ENCODE measurements around the gene SFXN5. TPM values are rescaled to one million over a fixed set of nuclear protein-coding genes. Genes with fewer than 3 reads are reported as not detected.
A peak's percentile ranks its signal among the peaks of the same experiment; 100 is the strongest.

Gene SFXN5
- total and polyA plus RNA-seq, 2 of the 8 experiments (the other 6 are each of a cell fraction or from before 2014, with no cell fraction given) = 29.3 to 33.1 TPM

DNA sequence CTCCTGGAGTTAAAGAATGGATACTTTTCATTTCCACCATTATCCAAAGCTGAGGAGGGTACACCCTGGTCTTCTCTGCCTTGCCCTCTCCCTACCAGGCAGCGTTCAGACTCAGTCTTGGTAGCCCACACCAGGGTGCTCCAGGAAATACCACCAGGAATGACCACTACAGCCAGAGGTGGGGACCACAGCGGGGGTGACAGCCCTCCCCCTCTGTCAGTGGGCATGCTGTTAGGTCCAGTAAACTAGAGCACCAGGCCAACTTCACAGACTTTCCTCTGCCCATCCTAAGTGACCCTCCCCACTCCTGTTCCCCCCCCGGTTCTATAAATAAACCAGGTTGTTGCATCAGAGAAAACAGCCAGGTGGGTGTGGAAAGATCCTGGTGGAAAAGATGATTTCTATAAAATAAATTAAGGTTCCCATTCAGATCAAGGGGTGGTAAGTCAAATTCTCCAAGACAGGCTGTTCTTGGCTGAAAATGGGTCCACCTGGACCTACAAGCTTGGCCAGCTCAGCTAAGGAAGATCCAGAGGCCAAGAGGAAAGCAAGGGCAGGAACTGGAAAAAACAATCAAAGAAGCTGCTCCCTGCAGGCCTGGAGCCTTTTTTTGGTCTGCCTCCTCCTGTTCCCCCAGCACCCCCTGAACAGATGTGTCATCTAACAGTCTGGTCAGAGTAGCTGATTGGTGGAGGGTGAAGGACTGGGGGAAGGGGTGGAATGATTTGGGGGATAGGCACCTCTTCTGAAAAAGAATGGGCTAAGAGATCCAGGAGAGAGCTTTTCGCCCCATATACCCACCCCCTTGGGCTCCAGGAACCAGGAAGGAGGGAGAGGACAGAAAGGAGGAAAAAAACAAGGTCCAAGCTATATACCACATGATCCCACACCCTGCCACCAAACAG, 38.9 kb upstream of the SFXN5 start:
- CTCF ChIA-PET (ENCODE audit: partially characterized antibody) = interaction anchor here (0.7 to 7.5 kb wide), 15 partner anchors 11 to 215 kb away, joined by 3 to 63 read pairs (median 4); no protein-coding TSS in a partner anchor
- no peak for FAIRE-seq

More for the DNA sequence above, 38.9 kb upstream of the SFXN5 start:
- no peak overlapping the region for H3K14ac ChIP-seq (ENCODE audit: insufficient read length)
- H3K56ac ChIP-seq (replicated peaks; ENCODE audit: insufficient read length, low read depth, low read length) = no peak overlapping the region
- peak overlapping the region; percentile 58 to 73 (median 63); a peak in 6 of 8 replicates for H3K4me3 ChIP-seq (ENCODE audit: extremely low read depth in 1 of 4, insufficient read depth in 2 of 4, low read depth in 3 of 4, low read length in 4 of 4)
- H3K36me3 ChIP-seq (ENCODE audit: control insufficient read depth in 2 of 4, insufficient read depth in 4 of 4, low read length in 3 of 4) = no peaks in the 10 kb centered on the region
- H3K4me1 ChIP-seq (replicated peaks in 1 of 4; ENCODE audit: control insufficient read depth in 3 of 4, insufficient read depth in 4 of 4, low read length in 3 of 4) = peaks cover 10 to 14% (median 12%) of the 10 kb centered on the region in 4 experiments; a peak in 6 of 7 replicates
- no peak overlapping the region for H3K23ac ChIP-seq (ENCODE audit: insufficient read length)
- peak overlapping the region; percentile 80 to 95 for H3K4me2 ChIP-seq (ENCODE audit: insufficient read depth in 1 of 2, low read depth in 2 of 2, low read length in 2 of 2)
- H4K20me1 ChIP-seq (replicated peaks in 1 of 2; ENCODE audit: control insufficient read depth in 1 of 2, insufficient read depth in 2 of 2, low read length in 2 of 2) = peaks cover 2 to 6% of the 10 kb centered on the region in 2 experiments
- no peak overlapping the region for H3K27ac ChIP-seq (ENCODE audit: low read depth, low read length)
- WGBS, 2 experiments (ENCODE audit: extremely low coverage in 1 of 2, insufficient coverage in 1 of 2, insufficient read length in 1 of 2, insufficient replicate concordance in 2 of 2, low coverage in 1 of 2, low lambda C conversion rate in 2 of 2, missing lambda C conversion rate in 1 of 2) = 80% methylated on average over 3 of the region's 4 CpGs; no CpG with 5 or more reads in 1 of the 2 experiments
- no peak overlapping the region for H2AFZ ChIP-seq (ENCODE audit: low read length)
- no peak overlapping the region for H2BK20ac ChIP-seq (ENCODE audit: low read length)
- TF ChIP-seq CEBPB (IDR thresholded peaks at IDR 0.05; ENCODE audit: low read depth, low read length) (no peak), KDM1A (IDR thresholded peaks at IDR 0.05; ENCODE audit: borderline replicate concordance, low read length) (0 out of 2 replicates have a peak, but pooled peaks have one; percentile 4)
- H4K5ac ChIP-seq (ENCODE audit: insufficient read length, low read depth, low read length) = no peak overlapping the region
- peak overlapping the region; percentile 84; the same call in 1 of the 2 replicates for H2BK12ac ChIP-seq (ENCODE audit: low read depth, low read length)
- H3K79me1 ChIP-seq (ENCODE audit: low read depth, low read length) = peaks cover 15% of the 10 kb centered on the region
- no peak for DNase-seq (ENCODE audit: low read depth in 1 of 2, low spot score in 2 of 2)
- no peaks in the 10 kb centered on the region; a peak in 2 of 7 replicates for H3K27me3 ChIP-seq (replicated peaks in 1 of 4; ENCODE audit: control insufficient read depth in 3 of 4, extremely low read depth in 1 of 4, insufficient read depth in 3 of 4, low read length in 3 of 4)
- H3K79me2 ChIP-seq (ENCODE audit: control insufficient read depth in 1 of 2, insufficient read depth in 2 of 2, low read length in 2 of 2) = peaks cover 0 to 15% of the 10 kb centered on the region in 2 experiments; a peak in 2 of 4 replicates
- H2BK15ac ChIP-seq (ENCODE audit: low read length) = peak overlapping the region; percentile 49; the same call in 1 of the 2 replicates
- no peak overlapping the region for H4K91ac ChIP-seq (replicated peaks; ENCODE audit: insufficient read length, low read length)
- H4K8ac ChIP-seq (ENCODE audit: extremely low read depth, insufficient read depth, low read length) = no peak overlapping the region; the same call in 1 of the 2 replicates
- H3K9me3 ChIP-seq (ENCODE audit: insufficient read depth in 2 of 2, low read depth in 1 of 2, low read length in 1 of 2) = peaks cover 0 to 5% of the 10 kb centered on the region in 2 experiments; a peak in 1 of 4 replicates
- no peak overlapping the region for H2BK120ac ChIP-seq (replicated peaks; ENCODE audit: low read depth, low read length)
- 0 out of 2 replicates have a peak overlapping the region, but pooled peaks have one; percentile 19 for H3K18ac ChIP-seq (ENCODE audit: extremely low read depth, low read length)
- no peak overlapping the region for H3K4ac ChIP-seq (replicated peaks; ENCODE audit: insufficient read length, low read depth, low read length)
- H3K23me2 ChIP-seq (ENCODE audit: low read depth, low read length) = peaks cover 15% of the 10 kb centered on the region
- H2AK5ac ChIP-seq (ENCODE audit: low read depth, low read length) = no peak overlapping the region
- POLR2A ChIA-PET (ENCODE audit: partially characterized antibody) = interaction anchor here (0.7 to 3.7 kb wide), 10 partner anchors 8 to 123 kb away, joined by 3 to 17 read pairs (median 8); partner anchors contain the start of genes CCT7 and SFXN5
- H2BK5ac ChIP-seq (ENCODE audit: low read depth, low read length) = no peak overlapping the region; the same call in 1 of the 2 replicates
- H3K9ac ChIP-seq (replicated peaks in 1 of 4; ENCODE audit: extremely low read depth in 1 of 4, low read depth in 3 of 4, low read length in 3 of 4) = no peak overlapping the region
